GM19023 (cell line): Measurements from ENCODE around the gene EPHX1.

Experiments used
- ATAC-seq: cut with Tn5 transposase; IDR thresholded peaks from one replicate; pipeline ENCODE4 v1.9.1; 2021; ENCODE audit warnings: mild to moderate bottlenecking, moderate library complexity; ENCODE audit not compliant: unreplicated experiment

EPHX1 gene

GRCh38 chr1:225892307-225892706, 82.4 kb downstream of the EPHX1 start:
- no peak for ATAC-seq
